Prostate gland (tissue), 2 donors: ENCODE results near the gene NYAP1. TPM values are rescaled to one million over a fixed set of nuclear protein-coding genes. Genes with fewer than 3 reads are reported as not detected.

ENCODE experiments used
- DNase-seq: peaks from one replicate; pipeline ENCODE4 v3.0.0-alpha.2; 2019; ENCODE audit warnings: low spot score
- H3K27ac ChIP-seq, 2 donors: fragments of 200-600 bp; sonication (generic); 2 replicates each; pipeline ENCODE4 v1.5.1; 2017 to 2019
- H3K27me3 ChIP-seq: fragments of 200-600 bp; sonication (generic); replicated peaks from 2 replicates; pipeline ENCODE4 v1.5.1; 2019; ENCODE audit not compliant: insufficient read depth
- H3K36me3 ChIP-seq, 2 donors: fragments of 200-600 bp; sonication (generic); 1 replicate in 1 of 2; 2 replicates in 1 of 2; pipeline versions ENCODE4 v1.5.1 to v1.8.1; 2017 to 2019
- H3K4me1 ChIP-seq: fragments of 200-600 bp; sonication (generic); replicated peaks from 2 replicates; pipeline ENCODE4 v1.5.1; 2019
- H3K4me3 ChIP-seq, 2 donors: fragments of 200-600 bp; sonication (generic); 2 replicates each; pipeline ENCODE4 v1.5.1; 2017 to 2019
- H3K9me3 ChIP-seq: fragments of 200-600 bp; sonication (generic); 2 replicates; pipeline ENCODE4 v1.5.1; 2017
- CTCF ChIP-seq, 4 experiments: fragments of 200-600 bp in 2 of 4; fragments of 450-650 bp in 2 of 4; sonication (generic) in 2 of 4; IDR thresholded peaks; 1 replicate in 3 of 4; 2 replicates in 1 of 4; pipeline ENCODE4 v1.5.1; 2016 to 2019; ENCODE audit warnings: antibody characterized with exemption in 4 of 4, mild to moderate bottlenecking in 2 of 4, moderate library complexity in 2 of 4
- POLR2A ChIP-seq: fragments of 450-650 bp; IDR thresholded peaks from one replicate; pipeline ENCODE4 v1.6.1; 2016; ENCODE audit warnings: antibody characterized with exemption, mild to moderate bottlenecking
- POLR2AphosphoS5 ChIP-seq: sonication (generic); formaldehyde crosslinking; IDR thresholded peaks from one replicate; pipeline ENCODE4 v1.6.1; 2017; ENCODE audit warnings: antibody characterized with exemption
- WGBS: methylation state at CpG from one replicate; pipeline ENCODE4 v1.1.5; 2018; 5-methylcytosine and 5-hydroxymethylcytosine counted together
- intact Hi-C: fragments of 100-400 bp; cut with DNase I; formaldehyde crosslinking; loops from one replicate; pipeline ENCODE4 v1.14.2; 2022
- total RNA-seq, 2 donors: library from RNA; depleted of rRNA; stranded (reverse); fragments of >200 nt; gene quantifications; one replicate each; pipeline ENCODE4 v1.1.0, GENCODE V29; 2016

Gene NYAP1
- 10 to 100 TPM in 1 of 2 donors, under 1 TPM in 1; 0.73 to 16.9 TPM for total RNA-seq

- H3K4me1 ChIP-seq: peaks cover 9% of the 10 kb centered on the region
- peak within 1 kb of the TSS; percentile 53 to 76 for H3K27ac ChIP-seq
- no peaks in the 10 kb centered on the region for H3K27me3 ChIP-seq
- H3K9me3 ChIP-seq: no peaks in the 10 kb centered on the region
- peak; percentile 67 for DNase-seq
- TF ChIP-seq POLR2A: no peak
- no peak for TF ChIP-seq POLR2AphosphoS5
- TF ChIP-seq CTCF (IDR thresholded peaks at IDR 0.05): no peak
- intact Hi-C loops: no loop called here
- H3K36me3 ChIP-seq: no peaks in the 10 kb centered on the region
- WGBS: 17% methylated on average over 37 of the region's 45 CpGs
- peak within 1 kb of the TSS; percentile 58 to 78 for H3K4me3 ChIP-seq
Measured at GRCh38 chr7:100483722-100484672, at the start of gene NYAP1. Gene NYAP1, plus strand, starts transcription at chr7:100483927. Its CDS starts 1,385 bp downstream, at chr7:100485312.

GRCh38 chr7:100434297-100435144 is 49.2 kb upstream of the NYAP1 start:
- Histone ChIP-seq H3K9me3 (no peaks in the 10 kb centered on the region), H3K27ac (peak overlapping the region; percentile 93 to 95), H3K4me1 (peaks cover 29% of the 10 kb centered on the region), H3K36me3 (peaks cover 5 to 7% of the 10 kb centered on the region in 2 donors), H3K4me3 (peak overlapping the region in 1 of 2 donors; percentile 80), H3K27me3 (no peaks in the 10 kb centered on the region)
- no peak for DNase-seq
- intact Hi-C loops: no loop called here
- WGBS: 77% methylated on average over 22 of the region's 22 CpGs
- TF ChIP-seq POLR2AphosphoS5 (no peak), POLR2A (no peak), CTCF (IDR thresholded peaks at IDR 0.05) (no peak)

- Histone ChIP-seq H3K4me1 (peaks cover 27% of the 10 kb centered on the region), H3K36me3 (peaks cover 5 to 7% of the 10 kb centered on the region in 2 donors), H3K27ac (peak overlapping the region; percentile 93 to 95), H3K27me3 (no peaks in the 10 kb centered on the region), H3K4me3 (peak overlapping the region; percentile 80 to 84), H3K9me3 (no peaks in the 10 kb centered on the region)
- TF ChIP-seq CTCF (IDR thresholded peaks at IDR 0.05) (peak in 2 of 4 experiments; percentile 21 to 37), POLR2AphosphoS5 (peak; percentile 44), POLR2A (peak; percentile 38)
- intact Hi-C loops: no loop called here
- WGBS: 2% methylated on average over 62 of the region's 81 CpGs
- DNase-seq: peak; percentile 36
Measured at GRCh38 chr7:100435401-100436304, 48.1 kb upstream of the NYAP1 start.
